NK-92 (cell line): ENCODE results near the gene OTOGL.
"Not testable (repeated sequence)": the region's sequence is repeated elsewhere in the genome, so short reads cannot be mapped to it uniquely, and the experiment has no call there.

Experiments
- DNase-seq: peaks from one replicate; lab custom pipeline; 2025; ENCODE audit not compliant: unreplicated experiment; lab: John Stamatoyannopoulos, UW

Gene OTOGL

GRCh38 chr12:80118565-80119324 lies 19.4 kb downstream of the OTOGL start:
- no peak for DNase-seq

DNA sequence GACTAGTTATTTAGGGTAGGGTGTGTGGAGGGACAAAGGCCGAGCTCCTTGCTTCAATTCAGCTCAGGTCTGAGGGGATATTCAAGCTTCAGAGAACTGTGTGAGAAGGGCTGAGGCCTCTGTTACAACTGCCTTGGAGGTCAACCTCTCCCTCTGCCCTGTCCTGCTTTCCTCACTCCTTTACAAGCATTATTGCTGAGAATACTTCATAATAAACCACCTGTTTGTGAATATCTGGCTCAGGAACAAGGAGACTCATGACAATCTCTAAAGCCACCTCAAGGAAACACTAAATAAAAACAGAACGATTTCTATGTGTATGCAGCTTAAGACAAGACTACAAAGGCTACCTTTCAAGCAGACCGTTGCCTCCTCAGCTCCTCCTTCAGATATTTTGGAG lies 21.7 kb downstream of the OTOGL start:
- no peak for DNase-seq

- DNase-seq: no peak
These were observed 22.3 kb downstream of the OTOGL start for GRCh38 chr12:80121661-80122060.

GRCh38 chr12:80129895-80130530 lies 30.7 kb downstream of the OTOGL start:
- DNase-seq: no peak

- DNase-seq: no peak
These were observed 36.3 kb downstream of the OTOGL start for GRCh38 chr12:80135624-80136023.

DNA sequence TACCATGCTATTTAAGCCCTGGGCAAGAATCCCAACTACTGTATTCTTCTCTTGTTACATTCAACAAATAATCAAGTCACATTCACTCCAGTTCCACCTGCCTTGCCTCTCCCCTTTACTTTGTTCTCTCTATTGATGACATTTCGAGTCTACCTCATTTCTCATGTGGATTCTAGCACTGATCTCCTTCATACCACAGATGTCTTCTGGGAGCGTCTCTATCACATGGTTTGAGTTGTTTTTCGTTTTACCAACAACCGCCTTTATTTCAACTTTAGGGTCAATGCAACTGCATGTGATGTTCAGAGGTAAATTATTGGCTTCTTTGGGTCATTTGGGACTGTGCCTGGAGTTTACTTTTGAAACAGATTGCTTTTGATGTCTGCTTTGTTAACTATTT lies 40.7 kb downstream of the OTOGL start:
- no peak for DNase-seq

DNA sequence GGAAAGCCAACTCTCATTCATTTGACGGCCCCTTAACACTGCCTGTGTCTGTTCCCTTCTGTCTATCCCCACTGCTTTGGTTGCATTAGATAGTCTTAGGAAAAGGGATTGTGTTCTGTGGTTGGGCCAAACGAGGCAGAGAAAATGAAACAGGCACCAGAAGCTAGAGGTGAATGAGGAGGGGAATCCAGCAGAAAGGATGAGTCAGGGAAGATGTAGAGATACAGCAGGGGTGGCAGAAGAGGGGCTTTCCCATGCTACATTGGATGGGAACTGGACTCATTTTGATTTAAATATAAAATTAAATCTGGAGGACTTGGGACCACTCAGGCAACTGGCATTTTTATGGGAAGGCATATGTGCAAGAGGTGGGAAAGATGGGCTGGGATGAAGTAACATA lies 43.3 kb downstream of the OTOGL start:
- no peak for DNase-seq

GRCh38 chr12:80143537-80143936 lies 44.2 kb downstream of the OTOGL start:
- no peak for DNase-seq

DNA sequence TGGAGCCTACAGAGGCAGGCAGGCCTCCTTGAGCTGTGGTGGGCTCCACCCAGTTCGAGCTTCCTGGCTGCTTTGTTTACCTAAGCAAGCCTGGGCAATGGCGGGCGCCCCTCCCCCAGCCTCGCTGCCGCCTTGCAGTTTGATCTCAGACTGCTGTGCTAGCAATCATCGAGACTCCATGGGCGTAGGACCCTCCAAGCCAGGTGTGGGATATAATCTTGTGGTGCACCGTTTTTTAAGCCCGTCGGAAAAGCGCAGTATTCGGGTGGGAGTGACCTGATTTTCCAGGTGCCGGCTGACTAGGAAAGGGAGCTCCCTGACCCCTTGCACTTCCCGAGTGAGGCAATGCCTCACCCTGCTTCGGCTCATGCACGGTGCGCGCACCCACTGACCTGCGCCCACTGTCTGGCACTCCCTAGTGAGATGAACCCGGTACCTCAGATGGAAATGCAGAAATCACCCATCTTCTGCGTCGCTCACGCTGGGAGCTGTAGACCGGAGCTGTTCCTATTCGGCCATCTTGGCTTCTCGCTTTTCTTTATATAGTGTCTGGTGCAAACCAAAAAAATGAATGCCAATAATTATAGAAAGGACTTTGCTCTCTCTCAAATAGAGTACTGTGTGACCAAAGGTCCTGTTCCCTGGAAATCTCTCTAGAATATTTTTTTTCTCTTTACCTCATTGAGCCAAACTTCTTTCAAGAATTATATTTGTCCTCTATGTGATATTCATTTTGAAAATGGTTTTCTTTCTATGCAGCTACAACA lies 50.4 kb downstream of the OTOGL start:
- DNase-seq: not testable (repeated sequence)

- DNase-seq: no peak
These were observed 51.8 kb downstream of the OTOGL start for GRCh38 chr12:80151131-80151530.

DNA sequence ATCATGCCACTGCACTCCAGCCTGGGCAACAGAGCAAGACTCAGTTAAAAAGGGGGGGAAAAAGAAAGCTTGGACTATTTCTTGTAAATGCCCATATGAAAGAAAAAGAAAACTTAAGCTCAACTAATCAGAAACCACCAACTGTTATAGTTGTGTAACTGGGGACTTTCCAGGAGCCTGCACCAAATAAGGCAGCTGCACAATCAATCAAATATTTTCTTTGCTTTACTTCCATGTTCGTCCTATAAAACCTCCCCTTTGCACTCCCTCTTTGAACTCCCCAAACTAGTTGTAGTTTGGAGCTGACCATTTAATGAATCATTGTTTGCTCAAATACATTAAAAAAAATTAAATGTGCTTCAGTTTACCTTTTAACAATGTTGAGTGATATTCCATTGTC lies 54.9 kb downstream of the OTOGL start:
- no peak for DNase-seq

DNA sequence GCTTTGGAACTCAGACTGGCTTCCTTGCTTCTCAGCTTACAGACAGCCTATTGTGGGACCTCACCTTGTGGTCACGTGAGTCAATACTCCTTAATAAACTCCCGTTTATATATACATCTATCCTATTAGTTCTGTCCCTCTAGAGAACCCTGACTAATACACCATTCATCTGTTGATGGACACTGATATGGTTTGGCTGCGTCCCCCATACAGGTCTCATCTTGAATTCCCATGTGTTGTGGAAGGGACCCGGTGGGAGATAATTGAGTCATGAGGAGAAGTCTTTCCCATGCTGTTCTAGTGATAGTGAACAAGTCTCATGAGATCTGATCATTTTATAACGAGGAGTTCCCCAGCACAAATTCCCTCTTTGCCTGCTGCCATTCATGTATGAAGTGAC lies 57.0 kb downstream of the OTOGL start:
- DNase-seq: no peak

- DNase-seq: no peak
These were observed 58.3 kb downstream of the OTOGL start for GRCh38 chr12:80157645-80158044.

DNA sequence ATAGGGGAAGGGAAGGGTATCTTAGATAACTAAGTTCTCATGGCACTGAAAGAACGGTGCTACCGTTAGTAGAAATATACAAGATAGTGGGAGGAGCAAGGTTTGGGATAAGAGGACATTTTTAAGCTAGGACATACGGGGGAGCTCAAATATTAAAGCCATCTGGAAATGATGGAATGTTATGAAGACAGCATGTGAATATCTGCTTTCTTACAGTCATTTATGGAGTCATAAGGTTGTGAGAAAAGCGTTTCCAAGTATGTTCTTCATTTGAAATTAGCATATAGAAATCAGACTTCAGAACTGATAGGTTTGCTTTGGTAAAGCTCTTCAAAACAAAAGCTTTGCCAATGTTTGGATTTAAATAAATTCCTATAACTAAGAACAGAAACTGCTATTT lies 62.3 kb downstream of the OTOGL start:
- DNase-seq: no peak

DNA sequence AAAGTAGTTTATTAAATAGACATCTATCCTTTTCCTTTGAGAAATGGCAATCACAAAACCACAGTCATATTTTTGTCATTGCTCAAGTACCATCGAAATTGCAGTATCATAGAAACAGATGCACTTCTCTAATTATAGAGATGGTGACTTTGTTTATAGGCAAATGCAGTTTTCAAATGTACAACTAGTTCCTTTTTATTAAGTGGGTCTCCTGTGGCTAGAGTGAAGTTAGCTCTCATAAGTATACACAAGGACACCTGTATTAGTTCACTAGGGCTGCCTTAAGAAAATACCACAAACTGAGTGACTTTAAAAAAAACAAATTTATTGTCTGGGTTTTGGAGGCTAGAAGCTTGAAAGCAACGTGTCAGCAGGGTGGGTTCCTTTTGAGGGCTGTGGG lies 62.8 kb downstream of the OTOGL start:
- no peak for DNase-seq

DNA sequence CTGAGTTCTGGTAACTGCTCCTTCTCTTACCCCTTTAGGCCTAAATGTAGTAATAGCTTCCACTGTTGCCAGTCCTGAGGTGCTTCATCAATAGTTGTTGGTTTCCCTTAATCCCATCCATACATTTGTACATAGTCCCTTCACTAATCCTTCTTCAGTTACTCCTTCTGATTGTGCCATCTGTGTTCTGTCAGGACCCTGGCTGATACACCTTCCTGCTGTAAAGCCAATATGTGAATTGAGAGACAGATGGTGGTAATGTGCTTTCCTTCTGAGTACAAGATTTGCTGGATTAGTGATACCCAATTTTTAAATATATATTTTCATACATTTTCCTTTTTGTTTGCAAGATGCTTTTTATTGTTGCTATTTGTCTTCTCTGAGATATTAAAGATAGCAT lies 66.4 kb downstream of the OTOGL start:
- no peak for DNase-seq

DNA sequence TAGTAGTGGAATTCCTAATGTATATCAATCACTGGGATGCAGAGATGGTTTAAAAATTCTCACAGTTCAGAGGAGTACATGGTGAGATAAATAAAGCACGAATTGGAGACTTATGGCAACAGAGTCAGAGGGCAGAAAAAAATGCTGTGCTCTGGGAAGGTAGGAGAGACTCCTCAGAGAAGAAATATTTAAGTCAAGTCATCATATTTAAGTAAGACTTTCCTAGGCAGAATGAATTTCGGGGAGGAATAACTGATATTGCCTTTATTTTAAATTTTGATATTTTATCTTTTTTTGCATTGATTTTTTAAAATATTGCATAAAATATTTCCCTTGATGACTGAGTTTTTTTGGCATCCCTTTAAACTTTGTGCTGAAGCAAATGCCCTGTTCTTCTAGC lies 67.4 kb downstream of the OTOGL start:
- no peak for DNase-seq

DNA sequence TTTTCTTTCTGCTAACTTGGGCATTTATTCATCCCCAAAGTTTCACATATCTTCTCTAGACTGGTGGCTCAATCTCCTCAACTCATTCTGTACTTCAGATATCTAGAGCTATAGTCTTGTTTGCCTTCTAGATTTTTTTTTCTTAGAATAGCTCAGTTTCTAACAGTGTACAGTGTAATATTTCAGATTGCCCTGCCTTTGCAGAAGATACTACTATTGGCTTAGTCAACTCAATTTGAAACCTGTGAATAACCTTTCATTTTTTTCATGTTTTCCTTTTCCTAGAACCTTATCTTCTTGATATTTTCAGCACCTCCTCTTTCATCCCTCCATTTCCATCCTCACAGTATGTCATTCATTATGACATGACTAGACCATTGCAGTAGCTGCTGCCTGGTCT lies 69.6 kb downstream of the OTOGL start:
- no peak for DNase-seq

- no peak for DNase-seq
These were observed 71.6 kb downstream of the OTOGL start for GRCh38 chr12:80170915-80171314.

- DNase-seq: no peak
These were observed 73.9 kb downstream of the OTOGL start for GRCh38 chr12:80173083-80173864.

DNA sequence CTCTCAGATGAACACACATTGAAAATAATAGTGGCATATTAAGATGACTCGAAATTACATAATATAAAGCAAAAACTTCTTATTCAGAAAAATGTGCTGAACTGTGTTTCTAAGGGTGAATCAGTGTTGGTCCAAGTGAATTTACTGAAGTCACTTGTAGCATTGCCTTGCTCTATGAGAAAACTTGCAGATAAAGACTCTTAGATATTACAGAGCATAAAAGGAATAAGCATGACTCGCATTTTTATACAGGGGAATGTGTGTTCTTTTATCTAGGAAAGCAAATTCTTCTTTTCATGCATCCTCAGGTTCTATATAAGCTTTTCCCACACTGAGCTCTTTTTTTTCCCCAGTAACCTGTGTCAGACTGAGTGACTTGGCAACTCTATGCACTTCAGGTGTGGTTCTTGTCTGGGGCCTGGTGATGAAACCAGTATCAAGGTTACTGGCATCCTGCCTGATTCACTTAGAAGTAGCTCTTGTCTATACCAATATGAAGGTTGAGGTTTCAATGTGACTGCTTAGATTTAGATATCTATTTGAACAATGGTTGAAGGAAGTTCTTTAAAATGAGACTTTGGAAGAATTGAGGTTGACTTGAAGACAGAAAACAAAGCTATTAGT lies 76.1 kb downstream of the OTOGL start:
- no peak for DNase-seq
